ENCODE results near the gene KSR1.

GRCh38 chr17:27597783-27598320, 141.6 kb downstream of the KSR1 start:
- TF ChIP-seq, protein P1, sequence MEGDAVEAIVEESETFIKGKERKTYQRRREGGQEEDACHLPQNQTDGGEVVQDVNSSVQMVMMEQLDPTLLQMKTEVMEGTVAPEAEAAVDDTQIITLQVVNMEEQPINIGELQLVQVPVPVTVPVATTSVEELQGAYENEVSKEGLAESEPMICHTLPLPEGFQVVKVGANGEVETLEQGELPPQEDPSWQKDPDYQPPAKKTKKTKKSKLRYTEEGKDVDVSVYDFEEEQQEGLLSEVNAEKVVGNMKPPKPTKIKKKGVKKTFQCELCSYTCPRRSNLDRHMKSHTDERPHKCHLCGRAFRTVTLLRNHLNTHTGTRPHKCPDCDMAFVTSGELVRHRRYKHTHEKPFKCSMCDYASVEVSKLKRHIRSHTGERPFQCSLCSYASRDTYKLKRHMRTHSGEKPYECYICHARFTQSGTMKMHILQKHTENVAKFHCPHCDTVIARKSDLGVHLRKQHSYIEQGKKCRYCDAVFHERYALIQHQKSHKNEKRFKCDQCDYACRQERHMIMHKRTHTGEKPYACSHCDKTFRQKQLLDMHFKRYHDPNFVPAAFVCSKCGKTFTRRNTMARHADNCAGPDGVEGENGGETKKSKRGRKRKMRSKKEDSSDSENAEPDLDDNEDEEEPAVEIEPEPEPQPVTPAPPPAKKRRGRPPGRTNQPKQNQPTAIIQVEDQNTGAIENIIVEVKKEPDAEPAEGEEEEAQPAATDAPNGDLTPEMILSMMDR (IDR thresholded peaks at IDR 0.05) = no peak
- TF ChIP-seq POLR2A (IDR thresholded peaks at IDR 0.05) = no peak
